GM21447 (cell line): ENCODE results near the gene CDH11.

Experiments used
- ATAC-seq: cut with Tn5 transposase; IDR thresholded peaks from one replicate; pipeline ENCODE4 v1.9.1; 2021; ENCODE audit not compliant: unreplicated experiment

CDH11 gene

GRCh38 chr16:65116818-65117430 is 4.9 kb downstream of the CDH11 start:
- ATAC-seq, result no peak

- no peak for ATAC-seq
These were observed 5.6 kb downstream of the CDH11 start for GRCh38 chr16:65116216-65116615.

DNA sequence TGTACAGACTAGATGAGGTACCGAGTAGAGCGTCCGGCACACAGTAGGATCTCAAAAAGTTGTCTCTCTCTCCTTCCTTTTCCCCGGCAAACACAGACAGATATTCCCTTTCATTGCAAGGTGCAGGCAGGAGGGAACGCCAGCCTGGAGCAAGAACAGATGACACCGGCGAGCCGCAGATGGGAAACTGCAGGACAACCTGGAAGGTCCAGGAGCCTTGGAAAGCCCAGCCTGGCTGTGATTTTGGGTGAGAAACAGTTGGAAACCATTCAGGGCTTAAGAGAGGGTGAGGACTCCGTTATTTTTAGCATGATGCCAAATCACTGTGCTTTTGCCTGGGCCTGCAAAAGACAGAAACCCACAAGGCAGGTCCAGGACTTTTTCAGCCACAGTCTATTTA is 7.3 kb downstream of the CDH11 start:
- no peak for ATAC-seq

- no peak for ATAC-seq
These were observed 8.4 kb downstream of the CDH11 start for GRCh38 chr16:65113441-65113840.

DNA sequence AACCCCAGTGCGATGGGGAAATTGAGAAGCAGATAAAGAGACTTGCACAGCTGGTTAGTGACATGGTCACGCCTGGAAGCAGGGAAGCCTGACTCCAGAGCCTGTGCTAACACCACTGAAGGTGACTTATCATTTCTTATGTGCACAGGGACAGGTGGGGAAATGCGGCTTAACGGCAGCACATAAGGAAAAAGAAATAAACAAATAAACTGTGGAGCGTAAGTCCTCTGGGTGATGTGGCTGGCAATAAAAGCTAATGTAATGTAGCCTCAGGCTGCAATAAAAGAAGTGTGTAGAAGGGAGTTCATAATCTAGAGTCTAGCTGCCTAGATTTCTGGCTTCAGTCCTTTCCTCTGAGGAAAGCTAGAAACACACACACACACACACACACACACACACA is 10.6 kb downstream of the CDH11 start:
- no peak for ATAC-seq

- no peak for ATAC-seq
These were observed 15.1 kb downstream of the CDH11 start for GRCh38 chr16:65106757-65107156.

GRCh38 chr16:65105171-65105570 is 16.7 kb downstream of the CDH11 start:
- ATAC-seq, result no peak

DNA sequence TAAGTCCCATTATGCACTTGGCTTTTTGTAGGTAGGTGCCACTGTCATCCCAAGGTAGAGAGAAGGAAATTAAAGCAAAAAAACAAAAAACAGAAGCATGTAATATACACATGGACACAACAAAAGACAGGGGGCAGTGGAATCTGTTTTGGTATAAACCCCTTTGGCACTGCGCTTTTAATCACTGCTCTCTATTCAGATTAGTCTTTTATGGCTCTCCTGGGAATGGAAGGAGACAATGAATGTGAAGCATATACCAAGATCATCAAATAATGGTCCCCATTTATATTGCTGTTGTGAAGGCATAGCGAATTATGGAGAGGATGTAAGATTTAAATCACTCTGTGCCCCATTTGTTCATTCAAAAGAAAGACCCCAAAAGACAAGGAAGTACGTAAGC is 17.4 kb downstream of the CDH11 start:
- ATAC-seq, result no peak

DNA sequence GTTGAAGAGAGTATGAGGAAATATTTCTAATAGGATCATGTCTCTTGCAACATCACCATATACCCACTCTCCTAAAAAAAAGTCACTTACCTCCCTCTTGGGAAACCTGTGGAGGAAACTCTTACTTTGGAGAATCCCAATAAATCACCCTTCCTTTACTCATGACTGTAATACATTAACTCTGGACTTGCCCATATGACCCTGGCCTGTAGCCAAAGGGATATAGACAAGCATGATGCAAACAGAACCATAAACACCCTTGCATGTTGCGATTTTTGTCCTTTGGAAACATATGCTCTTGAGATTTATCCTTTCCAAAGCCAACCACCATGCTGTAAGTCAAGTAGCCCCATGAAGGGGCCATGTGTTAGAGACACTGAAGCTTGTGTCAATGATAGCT is 19.5 kb downstream of the CDH11 start:
- ATAC-seq, result no peak

DNA sequence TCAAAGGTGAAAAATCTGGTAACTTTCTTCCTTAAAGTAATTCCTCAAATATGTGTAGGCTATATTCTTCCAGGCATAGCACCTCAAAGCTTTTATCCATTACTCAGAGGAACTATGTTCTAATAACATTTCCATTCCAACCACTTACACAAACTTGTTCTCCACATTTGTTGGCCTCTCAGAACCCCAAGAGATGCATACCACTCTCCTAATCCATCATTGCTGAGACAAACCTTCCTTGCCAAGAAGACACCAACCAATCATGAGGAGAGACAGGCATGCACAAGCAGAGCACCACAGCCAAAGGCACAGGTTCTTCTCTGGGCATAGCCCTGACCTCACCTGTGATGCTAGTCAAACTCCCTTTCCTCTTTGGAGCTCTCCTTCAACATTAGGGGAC is 20.9 kb downstream of the CDH11 start:
- no peak for ATAC-seq

DNA sequence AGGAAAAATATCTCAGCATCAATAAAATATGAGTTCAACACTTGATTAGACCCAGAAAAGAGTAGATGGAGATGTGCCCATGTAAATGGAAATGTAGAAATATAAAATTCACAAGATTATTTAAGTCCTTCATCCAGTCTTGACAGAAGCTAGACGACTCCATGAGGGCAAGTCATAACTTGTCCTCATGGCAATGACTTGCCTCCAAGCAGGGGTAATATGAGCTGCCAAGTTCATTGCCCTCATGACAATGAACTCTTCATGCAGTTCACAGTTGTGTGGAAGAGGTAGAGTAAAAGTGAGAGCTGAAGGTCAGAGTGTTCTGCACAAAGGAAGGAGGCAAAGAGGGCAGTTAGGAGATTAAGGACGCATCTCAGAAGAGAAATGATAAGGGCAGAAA is 22.3 kb downstream of the CDH11 start:
- ATAC-seq, result no peak

- ATAC-seq, result no peak
These were observed 22.9 kb downstream of the CDH11 start for GRCh38 chr16:65098916-65099315.

DNA sequence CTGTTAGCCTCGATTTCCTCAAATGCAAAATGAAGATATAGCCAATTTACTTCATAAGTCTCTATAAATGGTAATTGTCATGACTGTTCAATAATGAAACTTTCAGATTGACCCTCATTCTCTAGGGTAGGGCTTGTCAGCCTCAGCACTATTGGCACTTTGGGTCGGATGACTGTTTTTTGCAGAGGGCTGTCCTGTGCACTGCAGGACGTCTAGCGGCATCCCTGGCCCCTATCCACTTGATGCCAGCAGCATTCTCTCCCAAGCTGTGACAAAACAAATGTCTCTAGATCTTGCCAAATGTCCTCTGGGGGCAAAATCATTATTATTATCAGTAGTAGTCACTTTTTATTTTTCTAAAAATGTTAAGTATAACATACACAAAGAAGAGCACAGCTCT is 24.6 kb downstream of the CDH11 start:
- ATAC-seq, result no peak

GRCh38 chr16:65095906-65096305 is 26.0 kb downstream of the CDH11 start:
- no peak for ATAC-seq

- no peak for ATAC-seq
These were observed 26.7 kb downstream of the CDH11 start for GRCh38 chr16:65095090-65095728.

DNA sequence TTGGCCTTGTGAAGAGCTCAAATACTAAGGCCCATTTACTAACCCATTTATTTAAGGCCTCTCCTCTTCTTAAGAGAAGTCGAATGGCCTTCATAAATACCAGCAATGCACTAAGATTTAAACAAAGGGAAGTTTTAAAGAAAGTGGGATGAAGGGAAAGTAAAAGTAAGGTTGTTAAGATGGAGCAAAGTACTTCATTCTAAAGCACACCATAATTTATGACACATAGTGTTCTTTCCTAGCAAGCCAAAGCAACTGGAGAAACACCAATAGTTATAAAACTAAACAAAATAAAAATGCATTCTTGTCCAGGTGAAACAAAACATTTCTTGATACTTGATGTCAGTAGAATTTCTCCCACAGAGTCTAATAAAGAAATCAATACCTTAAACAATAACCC is 27.9 kb downstream of the CDH11 start:
- no peak for ATAC-seq

GRCh38 chr16:65083164-65083857 is 38.6 kb downstream of the CDH11 start:
- no peak for ATAC-seq

DNA sequence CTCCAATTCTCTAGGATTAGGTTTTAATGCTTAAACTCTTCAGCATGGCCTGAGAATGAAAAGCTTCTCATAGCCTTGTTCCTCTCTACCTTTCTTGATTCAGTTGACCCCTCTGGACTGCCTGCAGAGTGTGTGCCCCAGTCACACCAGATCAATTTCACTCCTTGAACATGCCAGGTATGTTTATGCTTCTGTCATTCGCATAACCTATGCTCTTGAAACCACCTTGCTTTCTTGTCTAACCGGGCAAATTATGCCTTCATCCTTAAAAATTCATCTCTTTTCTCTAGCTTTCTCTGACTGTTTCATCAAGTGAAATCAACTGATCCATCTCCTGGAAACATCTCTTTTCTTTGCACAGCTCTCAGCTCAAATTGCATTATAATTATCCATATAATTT is 42.3 kb downstream of the CDH11 start:
- no peak for ATAC-seq

DNA sequence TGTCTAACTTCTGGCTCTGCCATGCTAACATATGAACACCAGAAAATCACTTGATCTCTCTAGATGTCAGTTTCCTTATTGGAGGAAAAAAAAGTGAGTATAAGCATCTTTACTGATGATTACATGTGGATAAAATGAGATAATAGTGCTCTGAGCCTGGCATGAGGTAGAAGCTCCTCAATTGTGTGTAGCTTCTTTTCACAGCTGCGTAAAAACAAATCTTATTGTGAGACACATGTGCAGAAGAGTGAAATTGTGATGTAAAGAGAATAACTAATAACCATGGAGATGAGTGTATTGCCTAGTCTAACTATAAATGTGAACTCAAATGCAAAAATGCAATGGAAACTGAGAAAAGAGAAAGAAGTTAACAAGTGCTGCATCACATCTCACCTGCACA is 44.7 kb downstream of the CDH11 start:
- no peak for ATAC-seq

DNA sequence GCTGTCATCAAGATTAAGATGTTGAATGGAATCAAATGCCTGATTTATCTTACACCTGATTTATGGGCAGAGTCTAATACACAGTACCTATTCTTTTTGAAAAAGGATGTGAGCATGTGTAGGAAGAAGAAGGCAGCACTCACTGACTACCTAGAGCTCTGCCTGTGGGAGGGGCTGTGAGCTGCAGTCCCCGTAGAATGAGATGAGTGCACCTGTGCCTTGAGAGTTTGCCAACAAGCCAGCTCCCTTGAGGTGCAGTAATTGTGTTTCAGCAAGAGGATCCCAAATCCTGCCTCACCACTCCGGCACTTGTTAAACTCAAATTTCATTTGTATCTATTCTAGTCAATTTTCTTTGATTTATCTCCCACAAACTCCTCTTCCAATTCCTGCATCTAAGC is 46.0 kb downstream of the CDH11 start:
- no peak for ATAC-seq

GRCh38 chr16:65071433-65072311 is 50.2 kb downstream of the CDH11 start:
- no peak for ATAC-seq
